GM21515 (cell line): ENCODE data around the gene FLII.
"Not testable (repeated sequence)": the region's sequence is repeated elsewhere in the genome, so short reads cannot be mapped to it uniquely, and the experiment has no call there.

Experiments used
- ATAC-seq: cut with Tn5 transposase; IDR thresholded peaks from one replicate; pipeline ENCODE4 v1.9.1; 2021; ENCODE audit not compliant: unreplicated experiment

The FLII gene

GRCh38 chr17:18258356-18259038 is at the start of gene FLII:
TSS of gene FLII (minus strand) at chr17:18258738. CDS start at chr17:18258690, 48 bp downstream.
- no peak for ATAC-seq

GRCh38 chr17:18303206-18303605 is 44.7 kb upstream of the FLII start:
- ATAC-seq = not testable (repeated sequence)

GRCh38 chr17:18300725-18301480 is 42.4 kb upstream of the FLII start:
- ATAC-seq = no peak

GRCh38 chr17:18298061-18298460 is 39.5 kb upstream of the FLII start:
- not testable (repeated sequence) for ATAC-seq

GRCh38 chr17:18291718-18292540 is 33.4 kb upstream of the FLII start:
- no peak for ATAC-seq

- ATAC-seq = no peak
Measured at GRCh38 chr17:18285296-18285695, 26.8 kb upstream of the FLII start.

- ATAC-seq = no peak
Measured at GRCh38 chr17:18281788-18282187, 23.2 kb upstream of the FLII start.

GRCh38 chr17:18280766-18281371 is 22.3 kb upstream of the FLII start:
- ATAC-seq = no peak

GRCh38 chr17:18280249-18280648 is 21.7 kb upstream of the FLII start:
- ATAC-seq = no peak

GRCh38 chr17:18278867-18279266 is 20.3 kb upstream of the FLII start:
- no peak for ATAC-seq

- no peak for ATAC-seq
Measured at GRCh38 chr17:18277076-18277475, 18.5 kb upstream of the FLII start.

- no peak for ATAC-seq
Measured at GRCh38 chr17:18270046-18270931, 11.8 kb upstream of the FLII start.

GRCh38 chr17:18267927-18268711 is 9.6 kb upstream of the FLII start:
- ATAC-seq = no peak

GRCh38 chr17:18267366-18267765 is 8.8 kb upstream of the FLII start:
- no peak for ATAC-seq

- ATAC-seq = no peak
Measured at GRCh38 chr17:18263885-18264682, 5.5 kb upstream of the FLII start.

- no peak for ATAC-seq
Measured at GRCh38 chr17:18262641-18263040, 4.1 kb upstream of the FLII start.

- no peak for ATAC-seq
Measured at GRCh38 chr17:18262111-18262510, 3.6 kb upstream of the FLII start.

GRCh38 chr17:18261659-18262058 is 3.1 kb upstream of the FLII start:
- ATAC-seq = no peak

GRCh38 chr17:18261146-18261515 is 2.6 kb upstream of the FLII start:
- peak; percentile 20 for ATAC-seq
